IMR-90 (cell line): ENCODE measurements around the gene CYP39A1. TPM values are rescaled to one million over a fixed set of nuclear protein-coding genes. Genes with fewer than 3 reads are reported as not detected.
A peak's percentile ranks its signal among the peaks of the same experiment; 100 is the strongest.

ENCODE experiments used
- ATAC-seq: fragments of 200-7000 bp; cut with Tn5 transposase; 2 replicates; pipeline ENCODE4 v1.9.1; 2020; ENCODE audit warnings: low read depth, mild to moderate bottlenecking, moderate library complexity
- BruUV-seq: library from RNA; stranded (reverse); fragments of 400-500 nt; replicated peaks from 2 replicates; lab custom pipeline; 2021; lab: Mats Ljungman, UMichigan
- CTCF ChIA-PET: fragments of 300-600 bp; formaldehyde crosslinking; extraction: SDS; loops from one replicate; lab custom pipeline; 2021; ENCODE audit warnings: antibody characterized with exemption; lab: Yijun Ruan, JAX
- POLR2A ChIA-PET: fragments of 300-600 bp; sonication (Branson Sonifier 250); formaldehyde crosslinking; loops from one replicate; lab custom pipeline; 2022; ENCODE audit warnings: antibody characterized with exemption; ENCODE audit not compliant: unreplicated experiment; lab: Charles Lee
- DNase-seq: peaks from one replicate; pipeline ENCODE4 v3.0.0; 2013
- H2AFZ ChIP-seq: replicated peaks from 2 replicates; pipeline ENCODE3; 2013; ENCODE audit warnings: low read length, mild to moderate bottlenecking; ENCODE audit not compliant: poor library complexity
- H2AK5ac ChIP-seq: 2 replicates; pipeline ENCODE4 v1.6.1; 2013; ENCODE audit warnings: low read depth, low read length, inconsistent platforms
- H2AK9ac ChIP-seq: replicated peaks from 2 replicates; pipeline ENCODE3; 2013; ENCODE audit warnings: mild to moderate bottlenecking, low read depth, low read length, moderate library complexity; ENCODE audit not compliant: poor library complexity
- H2BK120ac ChIP-seq: 2 replicates; pipeline ENCODE4 v1.6.1; 2013; ENCODE audit warnings: low read depth, low read length, inconsistent platforms
- H2BK15ac ChIP-seq: 3 replicates; pipeline ENCODE4 v1.6.1; 2013; ENCODE audit warnings: low read depth, low read length, inconsistent platforms
- H2BK20ac ChIP-seq: 2 replicates; pipeline ENCODE4 v1.6.1; 2013; ENCODE audit warnings: low read depth, mild to moderate bottlenecking, inconsistent platforms, low read length, moderate library complexity
- H2BK5ac ChIP-seq: 2 replicates; pipeline ENCODE4 v1.6.1; 2013; ENCODE audit warnings: mild to moderate bottlenecking, low read depth, low read length, inconsistent platforms; ENCODE audit not compliant: poor library complexity, severe bottlenecking
- H3K14ac ChIP-seq: replicated peaks from 2 replicates; pipeline ENCODE4 v1.6.1; 2013; ENCODE audit warnings: low read depth, low read length, inconsistent platforms
- H3K18ac ChIP-seq: 2 replicates; pipeline ENCODE4 v1.6.1; 2013; ENCODE audit warnings: low read depth, low read length, control low read depth
- H3K23ac ChIP-seq: 2 replicates; pipeline ENCODE4 v1.6.1; 2013; ENCODE audit warnings: low read depth, low read length, inconsistent platforms
- H3K27ac ChIP-seq: 2 replicates; pipeline ENCODE4 v1.5.1; 2013; ENCODE audit warnings: mild to moderate bottlenecking, control low read depth, low read length; ENCODE audit not compliant: insufficient read depth
- H3K27me3 ChIP-seq: 2 replicates; pipeline ENCODE4 v1.6.1; 2013; ENCODE audit warnings: low read length; ENCODE audit not compliant: control insufficient read depth, insufficient read depth
- H3K36me3 ChIP-seq: 2 replicates; pipeline ENCODE4 v1.6.1; 2013; ENCODE audit warnings: low read length, mixed read lengths; ENCODE audit not compliant: control insufficient read depth, insufficient read depth
- H3K4ac ChIP-seq: 2 replicates; pipeline ENCODE4 v1.6.1; 2013; ENCODE audit warnings: low read depth, low read length, inconsistent platforms
- H3K4me1 ChIP-seq: 2 replicates; pipeline ENCODE4 v1.6.1; 2013; ENCODE audit warnings: low read length, mixed read lengths; ENCODE audit not compliant: control insufficient read depth, insufficient read depth
- H3K4me2 ChIP-seq: 2 replicates; pipeline ENCODE4 v1.6.1; 2013; ENCODE audit warnings: low read depth, mild to moderate bottlenecking, control low read depth, low read length, moderate library complexity
- H3K4me3 ChIP-seq: 2 replicates; pipeline ENCODE4 v1.5.1; 2013; ENCODE audit warnings: low read depth, mild to moderate bottlenecking, control low read depth, low read length, moderate library complexity; ENCODE audit not compliant: insufficient read depth
- H3K56ac ChIP-seq: 2 replicates; pipeline ENCODE4 v1.6.1; 2013; ENCODE audit warnings: low read length, inconsistent platforms; ENCODE audit not compliant: insufficient read depth; ENCODE audit errors: extremely low read depth
- H3K79me1 ChIP-seq, 2 experiments: 2 replicates each; pipeline ENCODE4 v1.6.1; 2013; ENCODE audit warnings: low read length in 2 of 2, inconsistent platforms in 1 of 2, low read depth in 1 of 2
- H3K9ac ChIP-seq: 2 replicates; pipeline ENCODE4 v1.6.1; 2013; ENCODE audit warnings: low read depth, low read length, control low read depth
- H3K9me1 ChIP-seq: 2 replicates; pipeline ENCODE4 v1.6.1; 2013; ENCODE audit warnings: low read length, inconsistent platforms; ENCODE audit not compliant: insufficient read depth
- H3K9me3 ChIP-seq: 2 replicates; pipeline ENCODE4 v1.6.1; 2013; ENCODE audit warnings: low read length; ENCODE audit not compliant: control insufficient read depth, insufficient read depth
- H4K20me1 ChIP-seq: 2 replicates; pipeline ENCODE4 v1.6.1; 2013; ENCODE audit warnings: low read length, inconsistent platforms; ENCODE audit not compliant: insufficient read depth
- H4K5ac ChIP-seq: 2 replicates; pipeline ENCODE4 v1.6.1; 2013; ENCODE audit warnings: mild to moderate bottlenecking, low read depth, low read length, control low read depth
- H4K8ac ChIP-seq, 2 experiments: 2 replicates each; pipeline ENCODE4 v1.6.1; 2013; ENCODE audit warnings: low read depth in 2 of 2, low read length in 2 of 2, control low read depth in 1 of 2, inconsistent platforms in 1 of 2
- H4K91ac ChIP-seq: 2 replicates; pipeline ENCODE4 v1.6.1; 2013; ENCODE audit warnings: low read depth, low read length, inconsistent platforms; ENCODE audit not compliant: insufficient read depth
- MAZ ChIP-seq: IDR thresholded peaks from 2 replicates; pipeline ENCODE4 v1.6.1; 2012; ENCODE audit warnings: low read depth, mild to moderate bottlenecking, low read length, improper control_type of control experiment, moderate library complexity, borderline replicate concordance
- WGBS, 2 experiments: methylation state at CpG; one replicate each; pipeline versions ENCODE4 v1.1.5 to v1.1.7; 2013; ENCODE audit warnings: missing lambda C conversion rate in 2 of 2; ENCODE audit not compliant: insufficient read length in 1 of 2; ENCODE audit errors: extremely low coverage in 2 of 2; 5-methylcytosine and 5-hydroxymethylcytosine counted together
- dilution Hi-C: fragments of 300-500 bp; cut with HindIII; formaldehyde crosslinking; loops from one replicate; pipeline ENCODE4 v1.14.3; 2018; ENCODE audit warnings: low sequenced_read_pairs; ENCODE audit not compliant: unreplicated experiment
- in situ Hi-C: fragments of 300-500 bp; cut with MboI; formaldehyde crosslinking; loops from 3 replicates; pipeline ENCODE4 v1.14.3; 2019; ENCODE audit warnings: low sequenced_read_pairs, inconsistent platforms, mixed read lengths
- intact Hi-C: fragments of 100-400 bp; cut with micrococcal nuclease; formaldehyde crosslinking; loops from 2 replicates; pipeline ENCODE4 v1.10.0; 2022
- polyA plus RNA-seq, 3 experiments: library from polyadenylated mRNA; depleted of rRNA; stranded (reverse); fragments of >200 nt; gene quantifications; 2 replicates each; pipeline ENCODE4 v1.2.3, GENCODE V29; 2012; ENCODE audit warnings: low replicate concordance in 1 of 3
- total RNA-seq: library from RNA; depleted of rRNA; stranded (reverse); fragments of >200 nt; gene quantifications from 2 replicates; pipeline ENCODE4 v1.2.3, GENCODE V29; 2012
- TF ChIP-seq, protein P1 (sequence below): conservative IDR thresholded peaks from 2 replicates; pipeline ENCODE4 v1.5.1; 2012; ENCODE audit warnings: mild to moderate bottlenecking, low read depth, low read length, improper control_type of control experiment

The CYP39A1 gene
- total and polyA plus RNA-seq, 2 of the 4 experiments (the other 2 are of a cell fraction) = 0.03 TPM; not detected in 1

DNA sequence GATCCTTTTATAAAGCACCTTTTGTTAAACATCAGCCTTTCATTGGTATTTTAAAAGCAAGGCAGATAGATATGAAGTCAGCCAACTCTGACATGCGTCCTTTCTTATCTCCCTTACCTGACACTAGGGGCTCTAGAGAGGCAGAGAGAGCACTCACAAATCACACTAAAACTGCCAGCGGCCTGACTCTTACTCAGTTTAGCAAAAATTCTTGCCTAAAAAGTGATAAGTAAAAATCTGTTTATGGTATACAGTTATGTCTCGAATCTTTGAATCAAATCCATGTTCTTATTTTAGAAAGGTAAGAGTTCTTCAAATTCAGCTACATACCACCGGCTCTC is 24.7 kb upstream of the CYP39A1 start:
- no peak for ATAC-seq
- Histone ChIP-seq H3K23ac (no peak overlapping the region), H2AK9ac (no peak overlapping the region), H3K27ac (no peak overlapping the region), H3K27me3 (no peaks in the 10 kb centered on the region), H2AK5ac (no peak overlapping the region), H2BK15ac (no peak overlapping the region), H3K9me3 (no peaks in the 10 kb centered on the region), H4K91ac (no peak overlapping the region), H4K20me1 (no peaks in the 10 kb centered on the region), H2BK5ac (no peak overlapping the region), H2BK120ac (no peak overlapping the region), H2BK20ac (no peak overlapping the region), H3K4me2 (no peak overlapping the region), H4K8ac (no peak overlapping the region), H2AFZ (no peak overlapping the region), H3K18ac (no peak overlapping the region), H3K14ac (no peak overlapping the region), H3K9me1 (no peaks in the 10 kb centered on the region), H3K36me3 (no peaks in the 10 kb centered on the region), H3K56ac (no peak overlapping the region), H3K4ac (no peak overlapping the region), H3K79me1 (no peaks in the 10 kb centered on the region), H3K9ac (no peak overlapping the region), H3K4me3 (no peak overlapping the region), H3K4me1 (no peaks in the 10 kb centered on the region), H4K5ac (no peak overlapping the region)
- in situ Hi-C loops (no loop called here), intact Hi-C loops (no loop called here), dilution Hi-C loops (no loop called here)
- POLR2A ChIA-PET = no interaction called here
- BruUV-seq = no TSS peak
- no peak for DNase-seq
- no CpG with 5 or more reads among the region's 4 CpGs for WGBS, 2 experiments
- CTCF ChIA-PET = interaction anchor here (1.6 kb wide), 1 partner anchor 13 kb away, joined by 6 read pairs; no protein-coding TSS in a partner anchor
- no peak for TF ChIP-seq MAZ
- TF ChIP-seq, protein P1, sequence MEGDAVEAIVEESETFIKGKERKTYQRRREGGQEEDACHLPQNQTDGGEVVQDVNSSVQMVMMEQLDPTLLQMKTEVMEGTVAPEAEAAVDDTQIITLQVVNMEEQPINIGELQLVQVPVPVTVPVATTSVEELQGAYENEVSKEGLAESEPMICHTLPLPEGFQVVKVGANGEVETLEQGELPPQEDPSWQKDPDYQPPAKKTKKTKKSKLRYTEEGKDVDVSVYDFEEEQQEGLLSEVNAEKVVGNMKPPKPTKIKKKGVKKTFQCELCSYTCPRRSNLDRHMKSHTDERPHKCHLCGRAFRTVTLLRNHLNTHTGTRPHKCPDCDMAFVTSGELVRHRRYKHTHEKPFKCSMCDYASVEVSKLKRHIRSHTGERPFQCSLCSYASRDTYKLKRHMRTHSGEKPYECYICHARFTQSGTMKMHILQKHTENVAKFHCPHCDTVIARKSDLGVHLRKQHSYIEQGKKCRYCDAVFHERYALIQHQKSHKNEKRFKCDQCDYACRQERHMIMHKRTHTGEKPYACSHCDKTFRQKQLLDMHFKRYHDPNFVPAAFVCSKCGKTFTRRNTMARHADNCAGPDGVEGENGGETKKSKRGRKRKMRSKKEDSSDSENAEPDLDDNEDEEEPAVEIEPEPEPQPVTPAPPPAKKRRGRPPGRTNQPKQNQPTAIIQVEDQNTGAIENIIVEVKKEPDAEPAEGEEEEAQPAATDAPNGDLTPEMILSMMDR = 0 out of 2 replicates have a peak, but pooled peaks have one; percentile 4
